ENCODE data around the gene TAF1B.

- TF ChIP-seq, protein P1, sequence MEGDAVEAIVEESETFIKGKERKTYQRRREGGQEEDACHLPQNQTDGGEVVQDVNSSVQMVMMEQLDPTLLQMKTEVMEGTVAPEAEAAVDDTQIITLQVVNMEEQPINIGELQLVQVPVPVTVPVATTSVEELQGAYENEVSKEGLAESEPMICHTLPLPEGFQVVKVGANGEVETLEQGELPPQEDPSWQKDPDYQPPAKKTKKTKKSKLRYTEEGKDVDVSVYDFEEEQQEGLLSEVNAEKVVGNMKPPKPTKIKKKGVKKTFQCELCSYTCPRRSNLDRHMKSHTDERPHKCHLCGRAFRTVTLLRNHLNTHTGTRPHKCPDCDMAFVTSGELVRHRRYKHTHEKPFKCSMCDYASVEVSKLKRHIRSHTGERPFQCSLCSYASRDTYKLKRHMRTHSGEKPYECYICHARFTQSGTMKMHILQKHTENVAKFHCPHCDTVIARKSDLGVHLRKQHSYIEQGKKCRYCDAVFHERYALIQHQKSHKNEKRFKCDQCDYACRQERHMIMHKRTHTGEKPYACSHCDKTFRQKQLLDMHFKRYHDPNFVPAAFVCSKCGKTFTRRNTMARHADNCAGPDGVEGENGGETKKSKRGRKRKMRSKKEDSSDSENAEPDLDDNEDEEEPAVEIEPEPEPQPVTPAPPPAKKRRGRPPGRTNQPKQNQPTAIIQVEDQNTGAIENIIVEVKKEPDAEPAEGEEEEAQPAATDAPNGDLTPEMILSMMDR (IDR thresholded peaks at IDR 0.05), result no peak
- no peak for TF ChIP-seq POLR2AphosphoS5 (IDR thresholded peaks at IDR 0.05)
Measured at GRCh38 chr2:9941996-9942390, 98.7 kb downstream of the TAF1B start.

All from transverse colon (tissue), 4 donors.